Naive B cell (primary cell): ENCODE data around the gene OXER1. TPM values are rescaled to one million over a fixed set of nuclear protein-coding genes. Genes with fewer than 3 reads are reported as not detected.
"Not testable (repeated sequence)": the region's sequence is repeated elsewhere in the genome, so short reads cannot be mapped to it uniquely, and the experiment has no call there.

Source experiments
- ATAC-seq, 2 donors: fragments of 150-1000 bp; cut with Tn5 transposase; 2 replicates each; pipeline ENCODE4 v1.10.0; 2021; ENCODE audit warnings: low read depth in 2 of 2, mild to moderate bottlenecking in 2 of 2, moderate library complexity in 2 of 2
- DNase-seq: peaks from one replicate; pipeline ENCODE4 v3.0.0; 2022
- H3K27ac Mint-ChIP-seq, 6 donors: one replicate each; pipeline ENCODE4 v1.8.0; 2020 to 2022; ENCODE audit warnings: mild to moderate bottlenecking in 6 of 6, mixed read lengths in 6 of 6, moderate library complexity in 5 of 6, inconsistent platforms in 2 of 6
- H3K27me3 Mint-ChIP-seq, 3 donors: one replicate each; pipeline ENCODE4 v1.8.0; 2021 to 2022; ENCODE audit warnings: mixed read lengths in 3 of 3, mild to moderate bottlenecking in 1 of 3
- H3K36me3 Mint-ChIP-seq, 2 donors: one replicate each; pipeline ENCODE4 v1.8.0; 2020 to 2022; ENCODE audit warnings: mixed read lengths in 2 of 2, inconsistent platforms in 1 of 2, mild to moderate bottlenecking in 1 of 2
- H3K4me1 Mint-ChIP-seq, 3 donors: one replicate each; pipeline ENCODE4 v1.8.0; 2020 to 2022; ENCODE audit warnings: mixed read lengths in 3 of 3, inconsistent platforms in 1 of 3, mild to moderate bottlenecking in 1 of 3, moderate library complexity in 1 of 3
- H3K4me3 Mint-ChIP-seq, 8 donors: one replicate each; pipeline ENCODE4 v1.8.0; 2020 to 2022; ENCODE audit warnings: mild to moderate bottlenecking in 8 of 8, mixed read lengths in 8 of 8, moderate library complexity in 8 of 8, inconsistent platforms in 2 of 8
- H3K9me3 Mint-ChIP-seq, 7 donors: one replicate each; pipeline ENCODE4 v1.8.0; 2020 to 2022; ENCODE audit warnings: mixed read lengths in 7 of 7, mild to moderate bottlenecking in 5 of 7, inconsistent platforms in 2 of 7, moderate library complexity in 1 of 7
- polyA plus RNA-seq, 6 donors: library from polyadenylated mRNA; unstranded; fragments of 300-500 nt; fragmentation: Illumina TruSeq; gene quantifications; one replicate each; pipeline ENCODE4 v1.2.3, GENCODE V29; 2021; ENCODE audit warnings: low read depth in 6 of 6

OXER1 gene
- polyA plus RNA-seq, 6 donors from 2014 or later, result 0.52 to 1.8 (median 0.78) TPM; not detected in 1

DNA sequence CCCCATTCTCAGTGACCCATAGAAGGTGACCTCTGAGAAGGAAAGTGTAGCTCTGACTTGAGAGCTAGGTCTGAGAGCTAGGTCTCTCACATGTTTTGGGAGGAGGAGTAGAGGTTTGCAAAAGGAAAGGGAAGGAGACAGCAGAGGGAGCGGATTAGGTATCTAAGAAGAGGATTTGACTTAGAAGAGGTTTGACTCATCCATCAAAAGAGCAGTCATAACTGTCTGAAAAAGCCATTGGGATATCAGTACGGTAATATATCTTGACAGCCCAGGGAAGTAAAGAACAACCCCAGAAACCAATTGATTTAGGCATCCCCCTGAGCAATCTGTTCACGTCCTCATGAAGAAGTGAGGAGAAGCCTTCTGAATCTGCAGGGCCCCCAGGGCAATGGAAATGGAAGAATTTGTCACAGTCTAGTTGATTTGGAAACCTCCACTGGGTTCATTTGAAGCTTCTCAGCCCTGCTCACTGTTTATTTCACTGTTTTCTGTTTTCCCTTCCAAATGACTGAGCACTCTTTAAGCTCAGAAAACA, 19.3 kb downstream of the OXER1 start:
- H3K27ac Mint-ChIP-seq, result no peak overlapping the region
- H3K36me3 Mint-ChIP-seq, result peaks cover 4 to 6% of the 10 kb centered on the region in 2 donors
- H3K4me3 Mint-ChIP-seq, result no peak overlapping the region
- H3K4me1 Mint-ChIP-seq, result peaks cover 0 to 6% (median 0%) of the 10 kb centered on the region in 3 donors
- no peaks in the 10 kb centered on the region for H3K27me3 Mint-ChIP-seq
- H3K9me3 Mint-ChIP-seq, result peaks cover 0 to 4% (median 2%) of the 10 kb centered on the region in 7 donors
- no peak for DNase-seq
- no peak for ATAC-seq

DNA sequence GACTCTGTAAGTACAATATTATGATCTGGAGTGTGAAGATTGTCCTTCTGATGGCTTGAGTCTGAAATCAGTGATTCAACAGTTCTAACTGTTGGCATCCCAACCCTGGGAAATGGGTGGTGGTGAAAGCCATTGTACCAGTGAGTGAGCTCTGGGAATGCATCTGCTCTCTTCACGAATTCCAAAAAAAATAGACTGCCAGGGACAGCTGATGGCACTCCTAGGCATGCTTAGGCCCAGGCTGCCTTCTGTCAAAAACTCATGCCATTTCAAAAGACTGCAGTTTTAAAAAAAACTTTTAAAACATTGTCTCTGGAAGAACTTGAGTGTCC, 20.3 kb downstream of the OXER1 start:
- no peak for DNase-seq
- Mint-ChIP-seq H3K27me3 (no peaks in the 10 kb centered on the region), H3K27ac (no peak overlapping the region), H3K4me1 (peaks cover 0 to 6% (median 0%) of the 10 kb centered on the region in 3 donors), H3K36me3 (peaks cover 7 to 14% of the 10 kb centered on the region in 2 donors), H3K4me3 (no peak overlapping the region), H3K9me3 (peaks cover 0 to 14% (median 7%) of the 10 kb centered on the region in 7 donors)
- no peak for ATAC-seq

DNA sequence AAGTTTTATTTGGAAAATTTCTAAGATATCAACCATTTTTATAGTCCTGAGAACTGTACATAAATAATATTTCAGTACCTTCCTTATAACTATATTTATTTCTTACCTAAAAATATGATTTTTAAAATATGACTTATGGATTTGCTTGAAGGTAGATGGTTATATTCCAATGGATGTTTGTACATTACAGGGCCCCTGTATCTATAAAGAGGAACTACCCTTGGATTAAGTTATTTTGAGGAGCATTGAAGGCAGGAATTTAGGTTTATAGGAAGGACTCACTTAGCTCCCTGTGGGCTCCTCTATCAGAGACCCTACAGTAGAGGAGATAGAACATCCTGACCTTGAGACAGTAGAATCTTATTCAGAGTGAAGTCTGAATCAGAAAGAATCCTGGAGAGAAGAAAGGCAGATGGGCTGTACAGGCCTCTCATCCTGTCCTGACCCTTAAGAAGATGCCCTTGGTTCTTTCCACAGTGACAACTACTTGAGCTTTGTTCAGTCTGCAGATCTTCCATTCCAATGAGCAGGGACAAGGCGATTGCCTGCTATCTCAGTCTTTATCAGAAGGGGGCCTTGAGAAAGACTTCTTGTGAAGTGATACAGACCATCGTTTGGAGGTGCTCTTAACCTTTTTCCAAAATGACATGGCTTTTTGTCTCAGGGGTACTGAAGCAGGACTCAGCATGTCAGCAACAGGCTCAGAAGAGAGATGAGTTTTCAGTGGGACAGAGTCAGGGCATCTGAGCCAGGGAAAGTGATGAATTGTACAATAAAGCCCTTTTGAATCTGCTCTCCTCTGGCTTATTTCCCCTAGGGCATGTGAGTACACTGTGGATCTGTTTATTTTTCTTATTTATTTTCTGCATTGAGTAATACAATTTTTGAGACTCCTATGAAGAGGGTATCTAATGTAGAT, 20.9 kb downstream of the OXER1 start:
- Mint-ChIP-seq H3K9me3 (peaks cover 0 to 19% (median 7%) of the 10 kb centered on the region in 7 donors), H3K27me3 (no peaks in the 10 kb centered on the region), H3K4me3 (no peak overlapping the region), H3K27ac (peak overlapping the region in 1 of 6 donors; percentile 74), H3K4me1 (peaks cover 0 to 6% (median 0%) of the 10 kb centered on the region in 3 donors), H3K36me3 (peaks cover 13 to 14% of the 10 kb centered on the region in 2 donors)
- ATAC-seq, result no peak
- DNase-seq, result no peak

DNA sequence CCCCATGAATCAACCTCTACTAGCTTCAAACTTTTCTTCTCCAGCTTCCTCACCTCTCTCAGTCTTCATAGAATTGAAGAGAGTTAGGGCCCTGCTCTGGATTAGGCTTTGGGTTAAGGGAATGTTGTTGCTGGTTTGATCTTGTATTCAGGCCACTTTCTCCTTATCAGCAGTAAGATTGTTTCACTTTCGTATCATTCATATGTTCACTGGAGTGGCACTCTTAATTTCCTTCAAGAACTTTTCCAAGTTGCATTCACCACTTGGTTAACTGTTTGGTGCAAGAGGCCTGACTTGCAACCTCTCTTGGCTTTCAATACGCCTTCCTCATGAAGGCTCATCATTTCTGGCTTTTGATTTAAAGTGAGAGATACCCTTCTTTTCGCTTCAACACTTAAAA, 22.8 kb downstream of the OXER1 start:
- DNase-seq, result no peak
- Mint-ChIP-seq H3K4me1 (peaks cover 0 to 6% (median 0%) of the 10 kb centered on the region in 3 donors), H3K27ac (peak overlapping the region in 1 of 6 donors; percentile 74), H3K9me3 (peaks cover 0 to 29% (median 10%) of the 10 kb centered on the region in 7 donors), H3K4me3 (no peak overlapping the region), H3K27me3 (no peaks in the 10 kb centered on the region), H3K36me3 (peaks cover 21 to 30% of the 10 kb centered on the region in 2 donors)
- no peak for ATAC-seq

DNA sequence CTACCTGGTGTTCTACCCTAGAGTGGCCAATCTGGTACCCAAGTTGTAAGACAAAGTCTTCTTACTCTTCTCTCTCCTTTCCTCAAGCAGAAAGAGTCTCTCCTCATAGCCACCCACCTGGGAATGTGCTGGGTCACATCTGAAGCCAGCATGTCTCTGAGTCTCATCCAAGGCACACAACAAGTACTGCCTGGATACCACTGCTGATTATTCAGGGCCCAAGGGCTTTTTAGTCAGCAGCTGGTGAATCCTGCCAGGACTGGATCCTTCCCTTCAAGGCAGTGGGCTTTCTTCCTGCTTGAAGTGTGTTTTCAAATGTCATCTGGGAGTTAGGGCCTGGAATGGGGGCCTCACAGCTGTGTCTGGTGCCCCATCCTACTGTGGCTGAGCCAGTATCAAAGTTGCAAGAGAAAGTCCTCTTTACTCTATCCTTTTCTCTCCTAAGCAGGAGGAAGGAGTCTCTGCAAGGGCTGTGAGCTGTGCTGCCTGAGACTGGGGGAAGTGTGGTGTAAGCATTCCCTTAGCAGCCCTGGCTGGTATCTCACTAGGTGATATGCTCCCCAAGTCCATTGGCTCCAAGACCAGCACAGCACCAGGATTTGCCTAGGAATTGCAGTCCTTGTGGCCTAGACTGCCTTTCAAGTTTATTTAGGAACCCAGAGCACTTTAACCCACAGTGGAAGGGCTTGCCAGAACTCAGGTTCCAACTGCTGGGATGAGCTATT, 27.2 kb downstream of the OXER1 start:
- Mint-ChIP-seq H3K36me3 (peaks cover 63 to 74% of the 10 kb centered on the region in 2 donors), H3K27me3 (no peaks in the 10 kb centered on the region), H3K27ac (peak overlapping the region in 1 of 6 donors; percentile 11), H3K4me1 (peaks cover 0 to 6% (median 0%) of the 10 kb centered on the region in 3 donors), H3K4me3 (no peak overlapping the region), H3K9me3 (peaks cover 16 to 60% (median 38%) of the 10 kb centered on the region in 7 donors)
- ATAC-seq (no peak), DNase-seq (no peak)

DNA sequence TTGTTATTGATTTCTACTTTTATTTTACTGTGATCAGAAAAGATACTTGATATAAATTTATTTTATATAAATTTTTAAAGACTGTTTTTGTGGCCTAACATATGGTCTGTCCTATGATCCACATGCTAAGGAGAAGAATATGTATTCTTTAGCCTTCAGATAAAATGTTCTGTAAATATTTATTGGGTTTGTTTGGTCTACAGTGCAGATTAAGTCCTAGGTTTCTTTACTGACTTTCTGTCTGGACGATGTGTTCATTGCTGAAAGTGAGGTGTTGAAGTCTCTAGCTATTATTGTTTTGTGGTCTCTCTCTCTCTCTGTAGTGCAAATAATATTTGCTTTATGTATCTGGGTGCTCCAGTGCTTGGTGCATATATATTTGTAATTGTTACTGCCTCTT, 30.1 kb downstream of the OXER1 start:
- peaks cover 20 to 67% (median 42%) of the 10 kb centered on the region in 7 donors for H3K9me3 Mint-ChIP-seq

DNA sequence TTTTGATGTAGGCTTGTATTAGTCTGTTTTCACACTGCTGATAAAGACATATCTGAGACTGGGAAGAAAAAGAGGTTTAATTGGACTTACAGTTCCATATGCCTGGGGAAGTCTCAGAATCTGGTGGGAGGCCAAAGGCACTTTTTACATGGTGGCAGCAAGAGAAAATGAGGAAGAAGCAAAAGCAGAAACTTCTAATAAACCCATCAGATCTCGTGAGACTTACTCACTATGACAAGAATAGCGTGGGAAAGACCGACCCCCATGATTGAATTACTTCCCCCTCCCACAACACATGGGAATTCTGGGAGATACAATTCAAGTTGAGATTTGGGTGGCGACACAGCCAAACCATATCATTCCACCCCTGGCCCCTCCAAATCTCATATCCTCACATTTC, 32.6 kb downstream of the OXER1 start:
- not testable (repeated sequence) for ATAC-seq, DNase-seq, H3K27ac Mint-ChIP-seq, H3K27me3 Mint-ChIP-seq, H3K4me3 Mint-ChIP-seq, H3K4me1 Mint-ChIP-seq
- Mint-ChIP-seq H3K36me3 (peaks cover 65 to 69% of the 10 kb centered on the region in 2 donors), H3K9me3 (peaks cover 19 to 60% (median 44%) of the 10 kb centered on the region in 7 donors)

More for the DNA sequence above, 30.1 kb downstream of the OXER1 start:
- Mint-ChIP-seq H3K27ac (no peak overlapping the region), H3K4me3 (no peak overlapping the region), H3K4me1 (no peaks in the 10 kb centered on the region), H3K36me3 (peaks cover 77 to 84% of the 10 kb centered on the region in 2 donors), H3K27me3 (no peaks in the 10 kb centered on the region)
- ATAC-seq, result no peak
- DNase-seq, result no peak

DNA sequence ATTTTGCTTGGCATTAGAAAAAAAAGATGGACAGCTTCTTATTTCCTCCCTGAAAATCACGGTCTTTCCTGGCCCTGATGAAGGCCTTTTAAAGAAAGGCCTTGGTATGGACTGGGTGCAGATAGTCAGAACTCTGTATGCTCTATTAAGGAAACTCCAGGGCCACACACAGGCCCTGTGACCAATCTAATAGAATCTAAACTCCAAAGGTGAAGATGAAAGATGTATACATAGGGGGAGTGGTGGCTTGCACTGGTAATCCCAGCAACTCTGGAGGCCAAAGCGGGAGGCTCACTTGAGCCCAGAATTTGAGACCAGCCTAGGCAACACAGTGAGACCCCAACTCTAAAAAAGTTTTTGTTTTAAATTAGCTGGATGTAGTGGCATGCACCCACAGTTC, 37.3 kb downstream of the OXER1 start:
- Mint-ChIP-seq H3K36me3 (peaks cover 21 to 23% of the 10 kb centered on the region in 2 donors), H3K27me3 (no peaks in the 10 kb centered on the region), H3K9me3 (peaks cover 1 to 24% (median 15%) of the 10 kb centered on the region in 7 donors), H3K4me1 (no peaks in the 10 kb centered on the region), H3K27ac (peak overlapping the region in 2 of 6 donors; percentile 20 to 68), H3K4me3 (no peak overlapping the region)
- ATAC-seq (no peak), DNase-seq (no peak)

DNA sequence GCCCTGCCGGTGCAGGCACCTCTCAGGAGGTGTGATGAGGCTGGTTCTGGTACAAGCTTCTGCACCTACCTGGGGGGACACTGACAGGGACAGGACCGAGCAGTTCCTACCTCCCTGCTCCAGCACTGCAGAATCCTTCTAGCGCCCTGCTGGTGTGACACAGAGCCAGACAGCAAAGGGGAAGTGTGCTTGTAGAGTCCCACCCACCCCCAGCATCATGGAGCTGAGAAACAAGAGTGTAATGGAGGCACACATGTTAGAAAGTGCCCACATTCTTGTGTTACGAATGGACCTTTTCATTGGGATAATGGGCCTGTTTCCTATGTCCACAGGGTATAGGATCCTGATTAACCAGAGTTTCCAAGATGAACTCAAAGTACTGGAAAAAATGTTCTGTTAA, 38.3 kb downstream of the OXER1 start:
- Mint-ChIP-seq H3K4me1 (no peaks in the 10 kb centered on the region), H3K27me3 (no peaks in the 10 kb centered on the region), H3K36me3 (peaks cover 12% of the 10 kb centered on the region in 2 donors), H3K27ac (no peak overlapping the region), H3K9me3 (peaks cover 1 to 16% (median 11%) of the 10 kb centered on the region in 7 donors), H3K4me3 (no peak overlapping the region)
- DNase-seq, result no peak
- no peak for ATAC-seq

DNA sequence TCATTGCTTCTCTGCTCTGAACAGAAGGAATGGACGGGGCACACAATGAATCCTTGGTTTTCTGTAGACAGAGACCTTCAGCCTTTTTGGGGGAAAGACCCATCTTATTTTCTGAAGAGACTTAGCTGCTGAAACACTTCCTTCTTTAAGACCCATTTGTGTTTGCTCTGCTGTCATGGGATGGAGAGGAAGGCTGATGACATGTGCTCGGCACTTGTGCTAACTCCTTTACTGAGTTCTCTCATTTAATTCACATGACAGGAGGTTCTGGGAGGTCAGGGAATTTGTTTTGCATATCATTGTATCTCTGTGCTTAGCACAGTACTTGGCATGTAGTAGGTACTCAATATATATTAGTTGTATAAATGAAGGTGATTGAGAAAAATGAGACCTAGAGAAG, 39.0 kb downstream of the OXER1 start:
- DNase-seq (no peak), ATAC-seq (no peak)
- Mint-ChIP-seq H3K27me3 (no peaks in the 10 kb centered on the region), H3K36me3 (peaks cover 5% of the 10 kb centered on the region in 2 donors), H3K4me3 (no peak overlapping the region), H3K4me1 (no peaks in the 10 kb centered on the region), H3K9me3 (peaks cover 0 to 8% (median 5%) of the 10 kb centered on the region in 7 donors), H3K27ac (peak overlapping the region in 1 of 6 donors; percentile 76)

DNA sequence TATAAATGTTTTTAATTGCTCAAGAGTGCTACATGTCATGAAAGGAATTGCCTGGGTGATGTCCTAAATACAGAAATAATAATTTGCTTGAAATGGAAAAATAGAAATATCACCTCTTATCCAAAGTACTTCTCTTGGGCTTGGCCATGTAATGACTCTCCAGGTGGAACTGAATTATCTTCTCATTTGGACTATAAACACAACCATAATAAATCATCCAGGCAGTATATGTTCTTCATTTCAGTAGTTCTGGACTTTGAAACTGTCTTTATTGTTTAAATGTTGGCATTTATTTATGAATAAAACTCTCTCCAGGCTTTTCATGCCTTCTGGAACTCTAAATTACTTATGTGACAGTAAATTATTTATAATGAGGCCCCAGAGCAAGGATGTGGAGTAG, 40.5 kb downstream of the OXER1 start:
- ATAC-seq, result no peak
- H3K36me3 Mint-ChIP-seq, result no peaks in the 10 kb centered on the region
- no peaks in the 10 kb centered on the region for H3K4me1 Mint-ChIP-seq
- H3K9me3 Mint-ChIP-seq, result no peaks in the 10 kb centered on the region
- DNase-seq, result no peak
- H3K4me3 Mint-ChIP-seq, result no peak overlapping the region
- H3K27me3 Mint-ChIP-seq, result no peaks in the 10 kb centered on the region
- H3K27ac Mint-ChIP-seq, result no peak overlapping the region

DNA sequence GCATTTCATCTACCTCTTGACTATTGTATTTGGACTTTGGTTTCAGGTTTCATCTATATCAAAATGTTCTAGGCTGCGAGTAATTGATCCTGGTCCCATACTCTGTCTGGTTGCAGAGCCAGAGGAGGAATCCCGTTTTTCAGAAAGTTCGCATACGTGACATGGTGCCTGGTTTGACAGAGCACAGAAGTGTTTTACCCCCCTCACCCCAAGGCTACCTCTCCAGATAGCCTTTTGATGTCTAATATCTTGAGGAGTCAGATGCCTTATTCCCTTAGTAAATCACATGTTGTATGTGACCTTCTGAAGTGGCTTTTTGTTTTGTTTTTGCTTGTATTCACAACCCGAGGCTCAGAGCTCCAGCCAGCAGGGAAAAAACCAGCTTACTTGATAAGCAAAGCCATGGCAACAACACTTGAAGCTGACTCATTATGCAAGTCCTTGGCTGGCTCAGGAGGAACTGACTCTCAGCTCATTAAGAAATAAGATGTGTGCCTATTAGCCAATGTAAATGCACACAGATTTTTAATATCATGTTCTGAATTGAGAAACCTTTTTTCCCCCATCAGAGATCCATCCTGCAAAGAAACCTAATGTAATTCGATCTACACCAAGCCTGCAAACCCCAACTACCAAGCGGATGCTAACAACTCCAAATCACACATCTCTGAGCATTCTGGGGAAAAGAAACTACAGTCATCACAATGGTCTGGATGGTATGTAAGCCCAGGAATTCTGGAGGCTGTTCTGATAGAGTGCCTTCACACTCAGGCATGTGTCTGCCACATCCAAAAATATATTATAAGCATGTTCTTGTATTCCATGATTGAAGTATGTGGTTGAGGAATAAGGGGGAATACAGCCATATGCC, 41.4 kb downstream of the OXER1 start:
- Mint-ChIP-seq H3K27ac (no peak overlapping the region), H3K4me3 (no peak overlapping the region), H3K4me1 (no peaks in the 10 kb centered on the region), H3K9me3 (no peaks in the 10 kb centered on the region), H3K27me3 (no peaks in the 10 kb centered on the region), H3K36me3 (no peaks in the 10 kb centered on the region)
- ATAC-seq (peak; percentile 18 to 28), DNase-seq (no peak)

DNA sequence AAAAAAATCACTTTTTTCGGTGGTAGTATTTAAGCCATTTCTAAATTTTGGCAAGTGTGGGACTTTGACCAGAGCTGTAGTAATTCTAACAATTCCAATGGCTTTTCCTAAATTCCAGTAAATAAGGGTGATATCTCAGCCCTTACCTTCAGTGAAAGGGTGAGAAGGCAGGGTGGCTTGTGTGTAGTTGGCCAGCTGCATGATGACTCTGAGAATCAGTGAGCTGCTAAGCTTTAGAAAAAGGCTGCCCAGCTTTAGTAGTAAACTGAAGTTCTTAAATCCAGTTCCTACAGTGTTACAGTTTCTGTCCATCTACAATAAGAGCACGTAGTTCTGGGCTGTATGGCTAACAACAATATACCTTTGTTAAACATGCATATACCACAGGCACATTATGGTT, 42.0 kb downstream of the OXER1 start:
- no peaks in the 10 kb centered on the region for H3K9me3 Mint-ChIP-seq
- H3K27me3 Mint-ChIP-seq, result no peaks in the 10 kb centered on the region
- H3K27ac Mint-ChIP-seq, result no peak overlapping the region
- H3K4me3 Mint-ChIP-seq, result no peak overlapping the region
- no peaks in the 10 kb centered on the region for H3K4me1 Mint-ChIP-seq
- ATAC-seq (no peak), DNase-seq (no peak)
- no peaks in the 10 kb centered on the region for H3K36me3 Mint-ChIP-seq
